ENCODE data around the gene NACC2. TPM values are rescaled to one million over a fixed set of nuclear protein-coding genes. Genes with fewer than 3 reads are reported as not detected.

NACC2 gene
- total and polyA plus RNA-seq, 2 of the 8 experiments (the other 6 are each of a cell fraction or from before 2014, with no cell fraction given) = 8.3 to 14.0 TPM

GRCh38 chr9:136044971-136045594 is 50.0 kb downstream of the NACC2 start:
- no peak overlapping the region for H2BK20ac ChIP-seq (ENCODE audit: low read length)
- no peak overlapping the region for H3K4me3 ChIP-seq (ENCODE audit: extremely low read depth in 1 of 4, insufficient read depth in 2 of 4, low read depth in 3 of 4, low read length in 4 of 4)
- H3K23me2 ChIP-seq (ENCODE audit: low read depth, low read length) = peaks cover 2% of the 10 kb centered on the region; the same call in 1 of the 2 replicates
- no peaks in the 10 kb centered on the region; a peak in 2 of 4 replicates for H3K79me2 ChIP-seq (ENCODE audit: control insufficient read depth in 1 of 2, insufficient read depth in 2 of 2, low read length in 2 of 2)
- H4K5ac ChIP-seq (ENCODE audit: insufficient read length, low read depth, low read length) = no peak overlapping the region
- no peak overlapping the region for H2BK120ac ChIP-seq (replicated peaks; ENCODE audit: low read depth, low read length)
- H4K91ac ChIP-seq (replicated peaks; ENCODE audit: insufficient read length, low read length) = no peak overlapping the region
- no peak overlapping the region for H4K8ac ChIP-seq (ENCODE audit: extremely low read depth, insufficient read depth, low read length)
- CTCF ChIA-PET (ENCODE audit: partially characterized antibody) = interaction anchor here (0.6 to 0.9 kb wide), 4 partner anchors 9 to 444 kb away, joined by 3 read pairs; no protein-coding TSS in a partner anchor
- 94% methylated on average over 14 of the region's 16 CpGs; no CpG with 5 or more reads in 1 of the 2 experiments for WGBS, 2 experiments (ENCODE audit: extremely low coverage in 1 of 2, insufficient coverage in 1 of 2, insufficient read length in 1 of 2, insufficient replicate concordance in 2 of 2, low coverage in 1 of 2, low lambda C conversion rate in 2 of 2, missing lambda C conversion rate in 1 of 2)
- no peak overlapping the region for H3K4ac ChIP-seq (replicated peaks; ENCODE audit: insufficient read length, low read depth, low read length)
- no peaks in the 10 kb centered on the region for H3K9me3 ChIP-seq (ENCODE audit: insufficient read depth in 2 of 2, low read depth in 1 of 2, low read length in 1 of 2)
- H4K20me1 ChIP-seq (replicated peaks in 1 of 2; ENCODE audit: control insufficient read depth in 1 of 2, insufficient read depth in 2 of 2, low read length in 2 of 2) = peaks cover 0 to 14% of the 10 kb centered on the region in 2 experiments
- no peak overlapping the region; a peak in 1 of 7 replicates for H3K9ac ChIP-seq (replicated peaks in 1 of 4; ENCODE audit: extremely low read depth in 1 of 4, low read depth in 3 of 4, low read length in 3 of 4)
- no peak overlapping the region for H2BK15ac ChIP-seq (ENCODE audit: low read length)
- no peak overlapping the region for H2BK5ac ChIP-seq (ENCODE audit: low read depth, low read length)
- H3K79me1 ChIP-seq (ENCODE audit: low read depth, low read length) = peaks cover 2% of the 10 kb centered on the region; the same call in 1 of the 2 replicates
- no peak overlapping the region for H3K56ac ChIP-seq (replicated peaks; ENCODE audit: insufficient read length, low read depth, low read length)
- no peak overlapping the region for H3K18ac ChIP-seq (ENCODE audit: extremely low read depth, low read length)
- H3K4me1 ChIP-seq (replicated peaks in 1 of 4; ENCODE audit: control insufficient read depth in 3 of 4, insufficient read depth in 4 of 4, low read length in 3 of 4) = peaks cover 0 to 20% (median 6%) of the 10 kb centered on the region in 4 experiments; a peak in 5 of 7 replicates
- no peak for FAIRE-seq
- POLR2A ChIA-PET (ENCODE audit: partially characterized antibody) = no interaction called here
- no peak overlapping the region for H2BK12ac ChIP-seq (ENCODE audit: low read depth, low read length)
- no peak overlapping the region for H2AFZ ChIP-seq (ENCODE audit: low read length)
- H3K14ac ChIP-seq (ENCODE audit: insufficient read length) = no peak overlapping the region
- no peak for DNase-seq (ENCODE audit: low read depth in 1 of 2, low spot score in 2 of 2)
- peaks cover 0 to 2% (median 0%) of the 10 kb centered on the region in 4 experiments; a peak in 2 of 7 replicates for H3K27me3 ChIP-seq (replicated peaks in 1 of 4; ENCODE audit: control insufficient read depth in 3 of 4, extremely low read depth in 1 of 4, insufficient read depth in 3 of 4, low read length in 3 of 4)
- no peak overlapping the region for H3K27ac ChIP-seq (ENCODE audit: low read depth, low read length)
- no peak overlapping the region for H3K23ac ChIP-seq (ENCODE audit: insufficient read length)
- H3K4me2 ChIP-seq (ENCODE audit: insufficient read depth in 1 of 2, low read depth in 2 of 2, low read length in 2 of 2) = no peak overlapping the region
- H3K36me3 ChIP-seq (ENCODE audit: control insufficient read depth in 2 of 4, insufficient read depth in 4 of 4, low read length in 3 of 4) = peaks cover 0 to 7% (median under 1%) of the 10 kb centered on the region in 4 experiments; a peak in 4 of 8 replicates
- no peak overlapping the region for H2AK5ac ChIP-seq (ENCODE audit: low read depth, low read length)
- TF ChIP-seq TAF1 (IDR thresholded peaks at IDR 0.05; ENCODE audit: low read depth, low read length) (no peak), EGR1 (IDR thresholded peaks at IDR 0.05; ENCODE audit: borderline replicate concordance, low read depth, low read length) (no peak)
